Endodermal cell (in vitro differentiated cells): ENCODE results near the gene FLRT2. TPM values are rescaled to one million over a fixed set of nuclear protein-coding genes. Genes with fewer than 3 reads are reported as not detected.

Source experiments
- DNase-seq: peaks from one replicate; pipeline ENCODE4 v3.0.0-alpha.2; 2017
- H3K27ac ChIP-seq: 2 replicates; pipeline ENCODE4 v1.5.1; 2013; ENCODE audit warnings: mild to moderate bottlenecking, low read depth, low read length, moderate library complexity
- H3K27me3 ChIP-seq: 2 replicates; pipeline ENCODE4 v1.6.1; 2013; ENCODE audit warnings: mild to moderate bottlenecking, low read length, moderate library complexity; ENCODE audit not compliant: insufficient read depth, control insufficient read depth, poor library complexity, severe bottlenecking
- H3K36me3 ChIP-seq: 2 replicates; pipeline ENCODE4 v1.7.0; 2013; ENCODE audit warnings: mild to moderate bottlenecking, low read length, moderate library complexity; ENCODE audit not compliant: control insufficient read depth, insufficient read depth
- H3K4me1 ChIP-seq: one replicate; pipeline ENCODE4 v1.7.0; 2013; ENCODE audit warnings: low read length; ENCODE audit not compliant: control insufficient read depth, insufficient read depth
- H3K4me3 ChIP-seq: 2 replicates; pipeline ENCODE4 v1.5.1; 2013; ENCODE audit warnings: mild to moderate bottlenecking, low read length, moderate library complexity
- H3K9ac ChIP-seq: 2 replicates; pipeline ENCODE4 v1.6.1; 2013; ENCODE audit warnings: mild to moderate bottlenecking, low read length, moderate library complexity; ENCODE audit not compliant: poor library complexity, severe bottlenecking; ENCODE audit errors: extremely low read depth
- H3K9me3 ChIP-seq: 2 replicates; pipeline ENCODE4 v1.6.1; 2013; ENCODE audit warnings: mild to moderate bottlenecking, low read length, moderate library complexity; ENCODE audit not compliant: control insufficient read depth
- H3K27ac Mint-ChIP-seq: 2 replicates; pipeline ENCODE4 v1.8.0; 2020; ENCODE audit warnings: mixed read lengths
- H3K27me3 Mint-ChIP-seq: 2 replicates; pipeline ENCODE4 v1.8.0; 2021; ENCODE audit warnings: mild to moderate bottlenecking, mixed read lengths; ENCODE audit not compliant: insufficient read depth
- H3K36me3 Mint-ChIP-seq: 2 replicates; pipeline ENCODE4 v1.8.0; 2020; ENCODE audit warnings: low read depth, mixed read lengths
- H3K4me1 Mint-ChIP-seq: 2 replicates; pipeline ENCODE4 v1.8.0; 2020; ENCODE audit warnings: mixed read lengths
- H3K4me3 Mint-ChIP-seq: 2 replicates; pipeline ENCODE4 v1.8.0; 2020; ENCODE audit warnings: mild to moderate bottlenecking, moderate library complexity, mixed read lengths
- H3K9me3 Mint-ChIP-seq: 2 replicates; pipeline ENCODE4 v1.8.0; 2020; ENCODE audit warnings: mild to moderate bottlenecking, mixed read lengths
- CTCF ChIP-seq: fragments of 200-600 bp; sonication (generic); conservative IDR thresholded peaks from 2 replicates; pipeline ENCODE4 v1.5.0; 2021; ENCODE audit warnings: antibody characterized with exemption, mild to moderate bottlenecking
- WGBS, 2 experiments: methylation state at CpG; one replicate each; pipeline versions ENCODE4 v1.1.5 to v1.1.7; 2013; ENCODE audit warnings: missing lambda C conversion rate in 2 of 2, mixed read lengths in 1 of 2; ENCODE audit not compliant: insufficient coverage in 1 of 2, insufficient read length in 1 of 2; 5-methylcytosine and 5-hydroxymethylcytosine counted together
- total RNA-seq, 2 donors: library from RNA; stranded (reverse); fragmentation: NEBNext Ultra II Directional in 1 of 2; extraction: Animal tissue kit (Norgen Biotek cat#: 25700) in 1 of 2; gene quantifications; 2 replicates in 1 of 2; 3 replicates in 1 of 2; pipeline ENCODE4 v1.2.1, GENCODE V29; 2021

The FLRT2 gene
- total RNA-seq, 2 donors from 2014 or later, result 26.8 to 36.4 TPM

GRCh38 chr14:85565862-85566296, 35.9 kb downstream of the FLRT2 start:
- peaks cover 12% of the 10 kb centered on the region for H3K4me1 ChIP-seq
- H3K27ac Mint-ChIP-seq, result no peak overlapping the region
- no peak overlapping the region for H3K9ac ChIP-seq
- no peaks in the 10 kb centered on the region for H3K27me3 Mint-ChIP-seq
- no peak overlapping the region for H3K4me3 Mint-ChIP-seq
- H3K27ac ChIP-seq, result no peak overlapping the region
- no peaks in the 10 kb centered on the region for H3K9me3 ChIP-seq
- 75 to 97% methylated on average over 1 to 3 of the region's 3 CpGs for WGBS, 2 experiments
- no peaks in the 10 kb centered on the region for H3K9me3 Mint-ChIP-seq
- H3K36me3 ChIP-seq, result peaks cover 15% of the 10 kb centered on the region
- DNase-seq, result no peak
- no peak overlapping the region for H3K4me3 ChIP-seq
- peaks cover 26% of the 10 kb centered on the region for H3K4me1 Mint-ChIP-seq
- no peaks in the 10 kb centered on the region for H3K27me3 ChIP-seq
- no peak for TF ChIP-seq CTCF
- peaks cover 10% of the 10 kb centered on the region for H3K36me3 Mint-ChIP-seq

- H3K9ac ChIP-seq, result no peak overlapping the region
- peaks cover 13% of the 10 kb centered on the region for H3K4me1 ChIP-seq
- Mint-ChIP-seq H3K9me3 (no peaks in the 10 kb centered on the region), H3K4me1 (peaks cover 30% of the 10 kb centered on the region), H3K27me3 (no peaks in the 10 kb centered on the region), H3K27ac (no peak overlapping the region), H3K4me3 (no peak overlapping the region), H3K36me3 (peaks cover 4% of the 10 kb centered on the region)
- TF ChIP-seq CTCF, result no peak
- H3K9me3 ChIP-seq, result no peaks in the 10 kb centered on the region
- H3K27ac ChIP-seq, result no peak overlapping the region
- H3K4me3 ChIP-seq, result no peak overlapping the region
- DNase-seq, result no peak
- 88 to 98% methylated on average over 1 to 3 of the region's 4 CpGs for WGBS, 2 experiments
- peaks cover 8% of the 10 kb centered on the region for H3K36me3 ChIP-seq
- H3K27me3 ChIP-seq, result no peaks in the 10 kb centered on the region
Observed at GRCh38 chr14:85566603-85567002, 36.7 kb downstream of the FLRT2 start.

- H3K36me3 ChIP-seq, result no peaks in the 10 kb centered on the region
- 78% methylated on average over 2 of the region's 2 CpGs; no CpG with 5 or more reads in 1 of the 2 experiments for WGBS, 2 experiments
- no peaks in the 10 kb centered on the region for H3K27me3 ChIP-seq
- no peaks in the 10 kb centered on the region for H3K9me3 Mint-ChIP-seq
- no peak overlapping the region for H3K27ac Mint-ChIP-seq
- no peak overlapping the region for H3K4me3 Mint-ChIP-seq
- H3K27me3 Mint-ChIP-seq, result no peaks in the 10 kb centered on the region
- H3K4me1 ChIP-seq, result peaks cover 17% of the 10 kb centered on the region
- no peak overlapping the region for H3K4me3 ChIP-seq
- no peak overlapping the region for H3K9ac ChIP-seq
- no peaks in the 10 kb centered on the region for H3K9me3 ChIP-seq
- H3K36me3 Mint-ChIP-seq, result peaks cover 3% of the 10 kb centered on the region
- peaks cover 64% of the 10 kb centered on the region for H3K4me1 Mint-ChIP-seq
- no peak for DNase-seq
- no peak for TF ChIP-seq CTCF
- H3K27ac ChIP-seq, result no peak overlapping the region
Observed at GRCh38 chr14:85572011-85572410, 42.1 kb downstream of the FLRT2 start.
